ENCODE results near the gene ZNF467.

The ZNF467 gene

DNA sequence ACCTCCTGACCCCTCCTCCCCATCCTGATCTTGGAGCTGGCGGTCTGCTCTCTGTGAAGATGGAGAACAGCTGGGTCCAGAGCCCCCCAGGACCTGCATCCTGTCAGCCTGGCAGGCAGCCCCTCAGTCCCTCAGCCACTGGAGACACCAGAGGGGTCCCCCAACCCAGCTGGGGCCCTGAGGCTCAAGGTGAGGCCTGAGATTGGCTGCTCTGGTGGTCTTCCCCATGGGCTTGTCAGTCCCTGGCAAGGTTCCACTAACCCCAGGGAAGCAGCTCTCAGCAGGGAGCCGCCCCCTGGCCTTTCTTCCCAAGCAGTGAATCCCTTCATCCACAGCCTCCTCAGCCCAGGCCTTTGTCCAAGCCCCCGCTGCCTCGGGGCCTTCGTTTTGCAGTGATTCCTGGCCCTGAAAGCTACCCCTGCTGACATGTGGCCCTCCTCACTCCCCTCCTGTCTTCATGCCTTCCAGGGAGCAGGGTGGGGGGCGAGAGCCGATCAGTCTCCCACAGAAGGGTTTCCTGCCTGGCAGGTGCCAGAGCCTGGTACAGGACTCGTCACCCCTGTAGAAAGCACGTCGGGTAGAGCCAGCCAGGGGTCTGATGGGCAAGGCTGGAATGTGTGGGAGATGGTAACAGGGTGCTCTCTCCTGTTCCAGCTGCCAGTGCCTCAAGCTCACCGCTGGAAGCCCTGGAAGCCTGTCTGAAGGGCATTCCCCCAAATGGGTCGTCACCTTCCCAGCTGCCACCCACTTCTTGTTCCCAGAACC, 48.5 kb downstream of the ZNF467 start:
- FAIRE-seq = no peak

DNA sequence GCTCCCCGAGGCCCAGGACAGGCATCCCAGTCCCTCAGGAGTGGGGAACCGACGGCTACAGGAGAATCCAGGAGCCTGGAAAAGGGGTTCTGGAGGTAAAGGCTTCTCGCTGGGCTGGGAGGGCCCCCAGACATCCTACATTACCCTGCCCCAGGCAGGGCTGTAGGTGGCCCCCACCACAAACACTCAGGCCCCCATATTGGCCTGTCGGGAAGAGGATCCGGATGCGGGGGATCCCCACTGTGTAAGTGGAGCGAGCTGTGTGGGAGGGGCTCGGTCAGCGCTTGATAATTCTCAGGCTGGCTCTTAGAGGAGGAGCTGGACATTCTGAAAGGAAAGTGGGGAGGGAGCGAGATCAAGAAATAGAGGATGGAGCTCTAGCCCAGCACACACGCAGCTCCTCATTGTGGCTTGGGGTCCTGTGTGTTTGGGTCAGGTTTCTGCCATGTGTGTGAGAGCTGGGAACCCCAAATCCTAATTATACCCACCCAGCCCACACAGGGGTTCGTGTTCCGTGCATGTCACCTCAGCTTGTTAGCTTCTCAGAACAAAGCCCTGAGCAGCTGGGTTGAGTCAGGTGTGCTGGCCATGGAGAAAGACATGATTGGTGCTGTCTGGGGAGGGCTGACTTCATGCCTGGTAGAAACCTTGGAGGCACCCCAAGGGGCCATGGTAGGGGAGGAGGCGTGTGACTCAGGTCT, 49.4 kb downstream of the ZNF467 start:
- FAIRE-seq = no peak

DNA sequence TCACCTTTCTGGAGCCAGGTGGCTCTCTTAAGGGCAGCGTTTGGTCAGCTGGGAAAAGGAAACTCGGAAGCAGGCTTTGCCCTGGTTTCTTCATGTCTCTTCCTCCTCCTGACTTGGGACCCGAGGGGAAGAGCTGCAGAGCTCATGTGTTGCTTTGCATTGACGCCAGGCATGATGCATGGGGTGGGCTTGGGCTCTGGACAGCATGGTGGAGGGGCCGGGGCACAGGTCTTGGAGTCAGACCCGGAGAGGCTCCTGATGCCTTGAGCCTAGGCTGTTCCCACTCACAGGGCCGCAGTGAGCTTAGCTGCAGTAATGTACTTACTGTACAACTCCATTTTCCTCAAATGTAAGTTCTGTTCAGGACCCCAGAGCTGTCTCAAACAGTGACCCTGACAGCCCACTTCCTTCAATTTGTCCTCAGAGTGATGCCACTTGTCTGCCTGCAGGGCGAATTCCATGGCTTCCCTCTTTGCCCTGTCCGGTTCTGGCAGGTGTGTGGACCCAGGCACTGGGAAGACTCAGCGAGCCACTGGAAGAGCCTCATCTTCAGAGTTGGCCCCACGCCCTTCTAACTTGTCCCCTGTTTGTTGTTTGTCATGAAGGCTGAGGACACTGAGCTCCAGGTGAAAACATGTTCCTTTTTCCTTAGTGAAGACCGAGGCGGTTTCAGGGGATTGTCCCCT, 50.2 kb downstream of the ZNF467 start:
- FAIRE-seq = no peak

DNA sequence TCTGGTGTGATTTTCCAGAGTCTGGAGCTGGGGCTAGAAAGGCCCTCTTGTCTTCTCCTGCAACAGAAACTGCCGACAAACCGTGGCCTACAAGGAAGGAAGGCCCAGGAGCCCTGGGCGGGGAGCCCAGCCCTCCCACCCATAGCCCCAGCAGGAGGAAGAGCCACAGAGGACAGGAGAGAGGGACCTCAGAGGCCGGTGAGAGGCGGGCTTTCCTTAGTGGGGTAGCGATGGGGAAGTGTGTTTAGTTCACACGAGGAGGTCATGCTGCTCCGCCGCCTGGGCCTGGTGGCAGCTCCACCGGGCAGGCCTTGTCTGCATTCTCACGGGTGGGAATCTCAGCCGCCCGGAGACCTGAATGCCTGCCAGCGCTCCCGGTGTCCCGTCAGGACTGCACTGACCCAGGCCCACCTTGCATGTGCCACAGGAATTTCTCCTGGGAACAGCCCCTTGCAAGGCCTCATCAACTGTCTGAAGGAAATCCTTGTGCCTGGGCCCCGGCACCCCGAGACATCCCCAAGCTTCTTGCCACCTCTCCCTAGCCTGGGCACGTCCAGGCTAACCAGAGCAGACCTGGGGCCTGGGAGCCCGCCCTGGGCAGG, 50.9 kb downstream of the ZNF467 start:
- no peak for FAIRE-seq

DNA sequence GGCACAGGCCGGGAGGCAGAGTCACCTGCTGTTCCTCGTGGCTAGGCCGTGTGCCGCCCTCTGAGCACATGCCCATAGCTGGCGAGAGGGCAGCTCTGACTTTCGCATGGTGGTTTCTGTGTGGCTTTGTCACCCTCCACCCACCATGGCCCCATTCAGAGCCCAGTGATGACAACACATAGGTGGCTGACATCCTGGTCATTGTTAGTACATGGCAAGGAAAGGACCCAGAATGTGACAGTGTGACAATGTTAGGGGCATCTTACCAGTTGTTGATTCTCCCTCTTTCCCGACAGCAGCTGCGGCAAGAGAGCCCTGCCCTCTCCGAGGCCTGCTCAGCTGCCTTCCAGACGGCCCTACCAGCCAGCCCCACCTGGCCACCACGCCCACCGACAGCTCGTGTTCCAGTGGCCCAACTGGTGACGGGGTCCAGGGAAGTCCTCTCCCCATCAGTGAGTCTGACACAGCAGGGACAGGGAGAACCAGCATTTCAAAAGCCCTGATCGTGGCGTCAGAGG, 52.2 kb downstream of the ZNF467 start:
- FAIRE-seq = no peak

DNA sequence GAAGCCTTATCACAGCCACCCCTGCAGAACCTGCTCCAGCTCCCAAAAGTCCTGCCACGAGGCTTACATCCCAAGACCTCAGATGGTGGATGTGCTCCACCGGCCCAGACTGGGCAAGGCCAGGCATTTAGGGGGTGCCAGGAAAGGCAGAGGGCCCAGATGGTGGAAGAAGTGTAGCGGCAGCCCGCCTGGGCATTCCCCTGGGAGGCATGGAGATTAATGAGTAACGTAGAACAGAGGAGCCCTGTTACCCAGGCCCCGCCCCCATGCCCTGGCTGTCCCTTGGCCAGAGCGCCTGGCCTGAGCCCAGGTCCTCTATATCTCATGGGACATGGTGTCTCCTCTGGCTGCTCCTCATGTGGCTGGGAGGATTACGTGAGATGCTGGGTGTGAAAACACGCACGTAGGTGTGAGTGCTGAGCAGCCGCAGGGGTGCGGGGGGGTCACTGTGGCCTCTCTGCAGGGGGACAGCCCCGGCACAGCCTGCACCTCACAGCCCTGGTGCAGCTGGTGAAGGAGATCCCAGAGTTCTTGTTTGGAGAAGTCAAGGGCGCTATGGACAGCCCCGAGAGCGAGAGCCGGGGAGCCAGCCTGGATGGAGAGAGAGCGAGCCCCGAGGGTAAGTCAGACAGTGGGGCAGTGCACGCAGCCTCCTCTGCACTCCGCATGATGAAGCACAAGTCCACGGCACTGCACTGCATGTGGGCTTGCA, 52.9 kb downstream of the ZNF467 start:
- FAIRE-seq = no peak

DNA sequence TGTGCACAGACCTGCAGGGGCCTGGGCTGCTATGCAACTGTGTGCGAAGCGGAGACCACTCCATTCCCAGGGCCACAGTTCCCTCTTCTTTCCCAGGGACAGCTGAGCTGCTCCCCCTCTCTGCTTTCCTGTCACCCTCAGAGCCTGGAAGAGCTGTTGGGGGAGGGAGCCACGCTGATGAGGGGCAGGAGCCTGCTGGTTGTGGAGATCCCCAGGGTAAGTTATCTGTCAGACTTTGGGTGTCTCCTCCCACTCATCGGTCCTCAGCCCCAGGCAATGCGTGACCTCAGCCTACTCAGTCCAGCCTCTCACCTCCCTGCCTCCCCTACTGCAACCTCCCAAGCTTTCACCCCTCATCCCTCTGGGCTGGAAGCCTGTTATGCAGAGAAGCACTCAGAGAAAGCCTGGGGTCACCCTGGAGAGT, 53.5 kb downstream of the ZNF467 start:
- no peak for FAIRE-seq

DNA sequence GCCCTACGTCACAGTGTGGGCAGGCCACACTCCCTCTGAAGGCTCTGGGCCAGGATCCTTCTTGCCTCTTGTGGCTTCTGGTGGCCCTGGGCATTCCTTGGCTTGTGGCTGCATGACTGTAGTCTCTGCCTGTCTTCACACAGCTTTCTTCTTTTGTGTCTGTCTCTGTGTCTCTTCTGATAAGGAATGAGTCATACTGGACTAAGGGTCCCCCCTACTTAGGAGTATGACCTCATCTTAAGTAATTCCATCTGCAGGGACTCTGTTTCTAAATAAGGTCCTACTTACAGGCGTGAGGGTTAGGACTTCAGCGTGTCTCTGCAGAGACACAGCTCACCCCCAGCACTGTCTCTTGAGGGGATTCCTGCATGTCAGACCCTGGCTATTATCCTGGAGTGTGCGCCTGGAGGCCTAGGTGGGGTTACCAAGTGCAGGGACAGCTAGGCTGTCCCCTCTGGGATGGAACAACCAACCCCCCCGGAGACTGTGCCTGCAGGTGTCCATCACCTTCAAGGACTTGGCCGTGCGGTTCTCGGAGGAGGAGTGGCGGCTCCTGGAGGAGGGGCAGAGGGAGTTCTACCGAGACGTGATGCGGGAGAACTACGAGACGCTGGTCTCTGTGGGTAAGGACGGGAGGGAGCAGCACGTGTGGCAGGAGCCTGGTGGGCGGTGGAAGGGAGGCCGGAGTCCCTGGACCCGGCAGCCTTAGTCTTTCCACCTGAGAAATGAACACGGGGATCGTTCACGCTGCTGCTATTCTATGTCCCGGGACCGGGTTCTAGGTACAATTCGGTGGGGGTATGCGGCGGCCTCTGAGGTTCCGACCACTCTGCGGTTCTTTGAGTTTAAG, 54.1 kb downstream of the ZNF467 start:
- FAIRE-seq = no peak

DNA sequence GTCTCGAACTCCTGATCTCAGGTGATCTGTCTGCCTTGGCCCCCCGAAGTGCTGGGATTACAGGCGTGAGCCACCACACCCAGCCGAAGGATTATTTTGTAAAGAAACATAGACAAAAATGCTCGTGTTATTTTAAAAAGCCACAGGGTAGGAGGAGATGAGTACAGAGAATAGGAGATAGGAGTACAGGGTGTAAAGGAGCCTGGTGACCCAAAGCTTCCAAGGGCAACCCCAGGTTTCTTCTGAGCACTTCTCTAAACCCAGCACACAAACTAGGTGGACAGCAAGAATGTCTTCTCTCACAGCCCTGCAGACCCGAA, 54.7 kb downstream of the ZNF467 start:
- no peak for FAIRE-seq

DNA sequence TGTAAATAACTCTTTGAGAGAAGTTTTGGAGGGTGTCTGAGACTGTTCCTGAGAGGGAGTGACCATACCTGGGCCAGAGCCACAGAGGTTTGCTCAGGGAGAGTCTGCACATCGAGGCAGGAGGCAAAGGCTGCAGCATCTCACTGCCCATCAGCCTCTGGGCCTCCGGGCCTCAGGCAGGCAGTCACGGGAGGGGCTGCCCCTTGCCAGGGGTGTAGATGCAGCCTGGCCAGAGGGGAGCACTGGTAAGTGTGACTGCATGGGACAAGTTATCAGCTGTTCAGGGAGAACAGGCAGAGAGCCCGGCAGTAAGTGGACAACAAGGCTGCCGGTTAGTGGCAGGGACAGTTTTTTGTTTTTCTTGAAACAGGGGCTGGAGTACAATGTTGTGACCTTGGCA, 55.9 kb downstream of the ZNF467 start:
- FAIRE-seq = no peak

DNA sequence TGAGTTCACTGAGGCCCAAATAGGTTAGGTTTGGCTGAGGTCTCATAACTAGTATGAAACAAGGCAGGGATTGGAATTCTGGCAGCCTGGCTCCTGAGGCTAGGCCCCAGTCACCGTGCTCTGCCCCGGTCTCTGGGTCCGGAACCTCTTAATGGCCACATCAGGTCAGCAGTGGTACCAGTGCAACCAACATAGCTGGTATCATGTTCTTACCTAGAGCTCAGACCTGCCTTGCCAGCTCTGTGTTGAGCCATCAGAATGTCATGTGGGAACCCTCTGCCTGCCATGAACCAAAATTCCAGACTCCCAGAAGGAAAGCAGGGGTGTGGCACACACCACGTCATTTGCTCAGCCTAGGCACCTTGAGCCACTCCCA, 56.5 kb downstream of the ZNF467 start:
- FAIRE-seq = no peak

DNA sequence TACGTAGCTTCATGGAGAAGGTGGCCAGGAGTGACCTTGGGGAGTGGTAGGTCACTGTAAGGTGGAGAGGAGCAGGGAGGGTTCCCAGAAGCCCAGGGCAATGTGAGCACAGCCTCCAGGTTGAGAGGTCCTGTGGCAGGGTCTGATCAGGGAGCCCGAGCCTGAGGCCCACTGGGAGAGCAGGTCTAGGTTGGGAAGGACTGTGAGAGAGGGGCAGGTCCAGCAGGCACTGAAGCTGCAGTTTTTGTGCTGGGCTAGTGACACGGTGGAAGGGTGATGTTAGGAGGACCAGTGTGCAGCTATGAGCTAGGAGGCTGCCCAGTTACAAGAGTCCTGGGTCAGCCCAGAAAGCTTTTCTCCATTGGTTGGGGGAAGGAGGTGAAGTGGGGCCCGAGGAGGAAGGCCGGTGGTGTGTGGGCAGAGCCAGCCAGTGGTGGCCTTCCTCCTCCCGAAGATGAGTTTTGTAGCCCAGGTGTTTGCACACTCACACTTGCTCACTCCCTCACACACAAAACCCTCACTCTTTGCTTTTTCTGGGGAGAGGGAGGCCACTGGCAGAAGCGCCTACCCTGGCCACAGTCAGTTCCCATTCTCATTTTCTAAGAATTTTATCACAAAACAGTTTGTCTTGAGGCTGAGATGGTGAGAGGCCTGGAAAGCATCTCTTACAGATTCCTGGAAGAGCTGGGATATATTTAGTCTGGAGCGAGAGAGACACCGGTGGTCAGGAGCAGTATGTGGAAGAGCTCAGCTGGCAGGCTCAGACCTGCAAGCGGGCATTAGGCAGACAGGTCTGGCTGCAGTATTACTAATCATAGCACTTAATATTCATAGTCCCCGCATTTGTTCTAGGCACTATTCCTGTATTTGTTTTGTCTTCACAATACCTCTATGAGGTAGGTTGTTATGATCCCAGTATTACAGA, 57.1 kb downstream of the ZNF467 start:
- no peak for FAIRE-seq

DNA sequence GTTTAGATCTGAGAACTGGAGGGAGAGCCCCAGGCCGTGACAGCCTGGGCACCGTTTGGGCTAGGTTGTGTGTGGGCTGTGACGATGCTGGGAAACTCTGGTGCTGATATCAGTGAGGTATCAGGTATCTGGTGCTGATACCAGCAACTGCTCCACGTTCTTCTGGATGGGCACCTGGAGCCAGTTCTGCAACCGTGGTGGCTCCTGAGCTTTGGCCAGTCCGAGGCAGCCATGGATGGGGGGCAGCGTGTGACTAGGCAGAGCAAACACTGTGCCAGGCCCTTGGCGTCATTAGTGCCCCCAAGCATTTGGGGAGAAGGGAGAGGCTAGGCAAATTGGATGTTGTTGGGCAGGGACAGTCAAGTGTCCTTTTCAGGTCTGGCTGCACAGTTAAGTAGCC, 57.9 kb downstream of the ZNF467 start:
- FAIRE-seq = no peak

DNA sequence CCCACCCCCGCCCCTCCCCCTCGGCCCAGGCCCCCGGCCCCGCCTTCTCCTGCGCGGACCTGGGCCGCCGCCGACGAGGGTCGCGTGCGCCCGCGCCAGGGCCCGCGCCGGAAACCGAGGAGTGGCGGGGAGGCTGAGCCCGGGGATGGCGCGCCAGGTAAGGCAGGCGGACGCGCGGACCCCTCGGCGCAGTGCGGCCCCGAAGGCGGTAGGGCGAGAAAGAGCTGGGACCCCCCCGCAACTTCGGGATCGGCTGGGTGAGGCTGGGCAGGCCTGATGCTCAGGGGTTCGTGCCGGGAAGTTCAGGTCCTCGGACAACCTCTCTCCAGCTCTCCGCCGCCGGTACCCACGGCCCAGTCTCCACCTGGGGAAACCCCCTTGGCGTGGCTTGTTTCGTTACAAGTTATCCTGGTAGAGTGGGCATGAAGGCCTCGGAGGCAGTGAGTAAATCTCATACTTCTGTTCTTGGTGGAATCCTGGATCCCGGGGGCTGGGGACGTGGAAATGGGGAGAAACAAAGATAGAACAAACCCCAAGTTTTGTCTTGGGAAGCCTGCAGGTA, 58.4 kb downstream of the ZNF467 start:
- FAIRE-seq = no peak
